ENCODE data around the gene RABGEF1. TPM values are rescaled to one million over a fixed set of nuclear protein-coding genes. Genes with fewer than 3 reads are reported as not detected.

Gene RABGEF1
- total and polyA plus RNA-seq, 2 experiments from 2014 or later: 68.2 to 71.5 TPM

DNA sequence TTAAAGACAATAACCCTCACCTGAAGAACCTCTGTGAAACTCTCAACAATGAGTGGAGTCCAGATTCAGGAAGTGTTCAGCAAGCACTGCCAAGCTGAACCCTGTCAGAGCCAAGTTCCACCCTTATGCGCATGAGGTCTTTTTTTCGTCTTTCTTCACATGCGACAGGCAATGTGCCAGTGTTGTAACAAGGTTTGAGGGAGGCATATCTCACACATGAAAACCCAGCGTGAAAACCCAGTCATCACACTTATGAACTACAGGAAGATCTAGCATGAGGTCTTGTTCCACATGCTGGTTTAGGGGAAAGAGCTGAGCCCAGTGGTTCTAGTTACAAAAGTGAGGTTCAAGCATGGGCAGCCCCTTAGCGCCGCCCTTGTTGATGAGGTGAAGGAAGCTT lies 49.7 kb downstream of the RABGEF1 start:
- no peaks in the 10 kb centered on the region for H3K9me3 ChIP-seq (ENCODE audit: low read depth)
- peaks cover 82% of the 10 kb centered on the region for H3K36me3 ChIP-seq (ENCODE audit: low read depth)
- H3K27ac ChIP-seq: no peak overlapping the region
- H3F3A ChIP-seq (ENCODE audit: insufficient read depth): peaks cover 24% of the 10 kb centered on the region
- peak; percentile 35 for DNase-seq
- H3K4me2 ChIP-seq (ENCODE audit: unreplicated experiment): no peak overlapping the region
- H3K9ac ChIP-seq: no peak overlapping the region
- H4K20me1 ChIP-seq (ENCODE audit: insufficient read depth): no peaks in the 10 kb centered on the region; the same call in 1 of the 2 replicates
- no peaks in the 10 kb centered on the region for H3K27me3 ChIP-seq (replicated peaks; ENCODE audit: insufficient read depth)
- no peaks in the 10 kb centered on the region for H3K4me1 ChIP-seq (ENCODE audit: insufficient read depth)
- no peaks in the 10 kb centered on the region for H3K9me2 ChIP-seq (ENCODE audit: insufficient read depth)
- H3K4me3 ChIP-seq: no peak overlapping the region
- WGBS, 2 experiments (ENCODE audit: low coverage in 1 of 2, low lambda C conversion rate in 2 of 2, missing lambda C conversion rate in 2 of 2): 76 to 77% methylated on average over 6 of the region's 6 CpGs
- in situ Hi-C loops (cut with MboI): no loop called here
- peaks cover 96% of the 10 kb centered on the region for H3K79me2 ChIP-seq (ENCODE audit: insufficient read depth)
- no peak for TF ChIP-seq EZH2phosphoT487 (IDR thresholded peaks at IDR 0.05; ENCODE audit: insufficient read depth, low read depth)
- no peak for TF ChIP-seq EZH2 (IDR thresholded peaks at IDR 0.05; ENCODE audit: insufficient read depth, poor library complexity, severe bottlenecking)
- H2AFZ ChIP-seq: no peak overlapping the region

DNA sequence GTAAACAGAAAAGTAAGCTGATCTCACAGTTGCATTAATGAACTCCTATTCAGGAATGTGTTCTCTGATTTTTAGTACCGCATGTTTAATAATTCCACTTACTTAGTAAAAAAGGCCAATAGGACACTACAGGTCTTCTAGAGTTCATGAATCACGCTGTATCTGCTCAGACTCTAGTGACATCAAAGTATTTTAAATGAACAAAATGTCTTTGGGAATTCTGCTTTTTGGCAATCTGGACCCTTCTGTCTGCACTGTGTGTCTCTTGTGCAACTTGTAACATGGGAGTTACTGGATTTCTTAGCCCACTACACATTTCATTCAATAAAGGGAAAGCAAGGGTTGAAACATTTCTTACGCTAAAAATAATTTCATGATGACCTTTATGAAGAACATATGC lies 50.2 kb downstream of the RABGEF1 start:
- no peak overlapping the region for H3K4me3 ChIP-seq
- H3F3A ChIP-seq (ENCODE audit: insufficient read depth): peaks cover 24% of the 10 kb centered on the region
- H3K9me2 ChIP-seq (ENCODE audit: insufficient read depth): no peaks in the 10 kb centered on the region
- WGBS, 2 experiments (ENCODE audit: low coverage in 1 of 2, low lambda C conversion rate in 2 of 2, missing lambda C conversion rate in 2 of 2): 53 to 58% methylated on average over 3 of the region's 3 CpGs
- peaks cover 96% of the 10 kb centered on the region for H3K79me2 ChIP-seq (ENCODE audit: insufficient read depth)
- H3K4me1 ChIP-seq (ENCODE audit: insufficient read depth): no peaks in the 10 kb centered on the region
- no peaks in the 10 kb centered on the region; the same call in 1 of the 2 replicates for H4K20me1 ChIP-seq (ENCODE audit: insufficient read depth)
- no peak overlapping the region for H2AFZ ChIP-seq
- H3K9ac ChIP-seq: no peak overlapping the region
- TF ChIP-seq EZH2 (IDR thresholded peaks at IDR 0.05; ENCODE audit: insufficient read depth, poor library complexity, severe bottlenecking) (no peak), EZH2phosphoT487 (IDR thresholded peaks at IDR 0.05; ENCODE audit: insufficient read depth, low read depth) (no peak)
- no peak overlapping the region for H3K27ac ChIP-seq
- no peak overlapping the region for H3K4me2 ChIP-seq (ENCODE audit: unreplicated experiment)
- peaks cover 82% of the 10 kb centered on the region for H3K36me3 ChIP-seq (ENCODE audit: low read depth)
- no peaks in the 10 kb centered on the region for H3K27me3 ChIP-seq (replicated peaks; ENCODE audit: insufficient read depth)
- no peak for DNase-seq
- no peaks in the 10 kb centered on the region for H3K9me3 ChIP-seq (ENCODE audit: low read depth)
- in situ Hi-C loops (cut with MboI): no loop called here

DNA sequence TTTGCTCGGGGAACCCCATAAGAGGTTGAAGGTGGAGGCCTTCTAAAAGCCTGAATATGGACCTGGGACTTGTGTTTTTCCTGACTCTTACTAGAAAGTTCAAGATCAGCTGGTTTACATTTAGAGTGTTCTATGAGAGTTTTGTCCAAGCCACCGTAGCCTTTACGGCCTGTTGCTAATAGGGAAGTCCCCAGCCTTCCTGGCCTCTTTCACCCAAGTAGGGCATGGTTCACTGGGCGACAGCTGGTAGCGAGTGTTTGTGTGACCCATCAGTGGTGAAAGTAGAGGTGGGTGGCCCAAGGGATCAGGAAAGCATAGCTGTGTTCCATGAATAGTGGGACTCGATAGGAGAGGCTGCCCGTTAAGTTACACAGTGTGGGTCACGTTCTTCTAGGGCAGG lies 60.1 kb downstream of the RABGEF1 start:
- peaks cover 81% of the 10 kb centered on the region for H3K36me3 ChIP-seq (ENCODE audit: low read depth)
- H3K27me3 ChIP-seq (replicated peaks; ENCODE audit: insufficient read depth): no peaks in the 10 kb centered on the region
- H3K79me2 ChIP-seq (ENCODE audit: insufficient read depth): peaks cover 95% of the 10 kb centered on the region
- DNase-seq: no peak
- H3K9me3 ChIP-seq (ENCODE audit: low read depth): no peaks in the 10 kb centered on the region
- no peak overlapping the region for H3K4me3 ChIP-seq
- no peak overlapping the region for H2AFZ ChIP-seq
- H3K4me2 ChIP-seq (ENCODE audit: unreplicated experiment): no peak overlapping the region
- no peaks in the 10 kb centered on the region for H4K20me1 ChIP-seq (ENCODE audit: insufficient read depth)
- no peaks in the 10 kb centered on the region for H3K4me1 ChIP-seq (ENCODE audit: insufficient read depth)
- H3F3A ChIP-seq (ENCODE audit: insufficient read depth): peaks cover 33% of the 10 kb centered on the region
- TF ChIP-seq EZH2phosphoT487 (IDR thresholded peaks at IDR 0.05; ENCODE audit: insufficient read depth, low read depth) (no peak), EZH2 (IDR thresholded peaks at IDR 0.05; ENCODE audit: insufficient read depth, poor library complexity, severe bottlenecking) (no peak)
- WGBS, 2 experiments (ENCODE audit: low coverage in 1 of 2, low lambda C conversion rate in 2 of 2, missing lambda C conversion rate in 2 of 2): 80% methylated on average over 8 of the region's 8 CpGs
- H3K9ac ChIP-seq: no peak overlapping the region
- no peak overlapping the region for H3K27ac ChIP-seq
- no peaks in the 10 kb centered on the region for H3K9me2 ChIP-seq (ENCODE audit: insufficient read depth)
- in situ Hi-C loops (cut with MboI): no loop called here

DNA sequence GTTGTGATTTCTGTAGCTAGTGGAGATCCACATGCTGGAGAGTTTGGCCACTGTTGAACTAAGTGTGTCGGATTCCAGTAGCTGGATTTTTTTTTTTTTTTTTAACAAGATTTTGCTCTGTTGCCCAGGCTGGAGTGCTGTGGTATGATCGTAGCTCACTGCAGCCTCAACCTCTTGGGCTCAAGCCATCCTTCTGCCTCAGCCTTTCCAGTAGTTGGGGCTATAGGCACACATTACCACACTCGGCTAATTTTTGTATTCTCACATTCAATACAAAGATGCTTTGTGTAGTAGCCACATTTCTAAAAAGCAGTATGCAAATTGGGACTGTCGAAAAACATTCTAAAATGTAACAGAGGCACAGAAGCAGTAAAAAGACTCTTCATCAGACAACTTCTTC lies 63.5 kb downstream of the RABGEF1 start:
- peaks cover 44% of the 10 kb centered on the region for H3F3A ChIP-seq (ENCODE audit: insufficient read depth)
- H3K9me2 ChIP-seq (ENCODE audit: insufficient read depth): no peaks in the 10 kb centered on the region
- peaks cover 90% of the 10 kb centered on the region for H3K79me2 ChIP-seq (ENCODE audit: insufficient read depth)
- H3K4me2 ChIP-seq (ENCODE audit: unreplicated experiment): no peak overlapping the region
- TF ChIP-seq EZH2phosphoT487 (IDR thresholded peaks at IDR 0.05; ENCODE audit: insufficient read depth, low read depth) (no peak), EZH2 (IDR thresholded peaks at IDR 0.05; ENCODE audit: insufficient read depth, poor library complexity, severe bottlenecking) (no peak)
- DNase-seq: peak; percentile 18
- peaks cover 85% of the 10 kb centered on the region for H3K36me3 ChIP-seq (ENCODE audit: low read depth)
- H3K4me1 ChIP-seq (ENCODE audit: insufficient read depth): no peaks in the 10 kb centered on the region
- H3K4me3 ChIP-seq: no peak overlapping the region
- no peaks in the 10 kb centered on the region for H3K27me3 ChIP-seq (replicated peaks; ENCODE audit: insufficient read depth)
- no peak overlapping the region for H3K27ac ChIP-seq
- WGBS, 2 experiments (ENCODE audit: low coverage in 1 of 2, low lambda C conversion rate in 2 of 2, missing lambda C conversion rate in 2 of 2): 60 to 65% methylated on average over 4 of the region's 4 CpGs
- H2AFZ ChIP-seq: no peak overlapping the region
- H4K20me1 ChIP-seq (ENCODE audit: insufficient read depth): no peaks in the 10 kb centered on the region
- H3K9me3 ChIP-seq (ENCODE audit: low read depth): no peaks in the 10 kb centered on the region
- no peak overlapping the region for H3K9ac ChIP-seq
- in situ Hi-C loops (cut with MboI): no loop called here

DNA sequence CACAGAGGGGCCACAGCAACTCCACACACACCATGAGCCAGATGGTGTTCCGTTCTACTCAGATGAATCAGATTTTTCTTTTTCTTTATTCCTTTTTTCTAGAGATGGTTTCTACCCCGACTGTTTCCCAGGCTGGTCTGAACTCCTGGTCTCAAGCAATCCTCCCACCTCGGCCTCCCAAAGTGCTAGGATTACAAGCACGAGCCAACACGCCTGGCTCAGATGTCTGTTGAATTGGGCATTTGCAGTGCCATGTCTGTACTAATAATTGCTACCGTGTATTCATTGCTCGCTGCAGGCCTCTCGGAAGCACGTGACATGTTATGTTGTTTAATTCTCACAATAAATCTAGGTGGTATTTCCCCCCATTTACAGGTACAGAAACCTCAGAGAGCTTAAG lies 67.2 kb downstream of the RABGEF1 start:
- TF ChIP-seq EZH2phosphoT487 (IDR thresholded peaks at IDR 0.05; ENCODE audit: insufficient read depth, low read depth) (no peak), EZH2 (IDR thresholded peaks at IDR 0.05; ENCODE audit: insufficient read depth, poor library complexity, severe bottlenecking) (no peak)
- Histone ChIP-seq H4K20me1 (ENCODE audit: insufficient read depth) (no peaks in the 10 kb centered on the region), H3K9me3 (ENCODE audit: low read depth) (no peaks in the 10 kb centered on the region), H3K79me2 (ENCODE audit: insufficient read depth) (peaks cover 59% of the 10 kb centered on the region), H3K27me3 (replicated peaks; ENCODE audit: insufficient read depth) (no peaks in the 10 kb centered on the region), H3K36me3 (ENCODE audit: low read depth) (peaks cover 87% of the 10 kb centered on the region), H3K4me3 (no peak overlapping the region), H3F3A (ENCODE audit: insufficient read depth) (peaks cover 40% of the 10 kb centered on the region; the same call in 1 of the 2 replicates), H3K9me2 (ENCODE audit: insufficient read depth) (no peaks in the 10 kb centered on the region), H2AFZ (no peak overlapping the region), H3K27ac (no peak overlapping the region), H3K4me1 (ENCODE audit: insufficient read depth) (no peaks in the 10 kb centered on the region), H3K9ac (no peak overlapping the region), H3K4me2 (ENCODE audit: unreplicated experiment) (no peak overlapping the region)
- in situ Hi-C loops (cut with MboI): no loop called here
- WGBS, 2 experiments (ENCODE audit: low coverage in 1 of 2, low lambda C conversion rate in 2 of 2, missing lambda C conversion rate in 2 of 2): 87 to 92% methylated on average over 9 of the region's 9 CpGs
- DNase-seq: no peak
